GM23338 (cell line): Measurements from ENCODE around the gene ADAMTS7. TPM values are rescaled to one million over a fixed set of nuclear protein-coding genes. Genes with fewer than 3 reads are reported as not detected.

Source experiments
- ATAC-seq: fragments of 200-7000 bp; cut with Tn5 transposase; 3 replicates; pipeline ENCODE4 v1.9.1; 2020
- DNase-seq: peaks from one replicate; pipeline ENCODE4 v3.0.0-alpha.2; 2015; ENCODE audit warnings: low spot score
- H2AFZ ChIP-seq: fragments of 200-600 bp; sonication (generic); 2 replicates; pipeline ENCODE4 v1.8.0; 2016; ENCODE audit warnings: antibody characterized with exemption, mild to moderate bottlenecking, moderate library complexity
- H3F3A ChIP-seq: fragments of 200-600 bp; sonication (generic); replicated peaks from 2 replicates; pipeline ENCODE4 v1.8.0; 2017; ENCODE audit warnings: antibody characterized with exemption, mixed run types, low read depth
- H3K27ac ChIP-seq: fragments of 200-600 bp; sonication (generic); 2 replicates; pipeline ENCODE4 v1.6.1; 2016; ENCODE audit warnings: low read depth
- H3K27me3 ChIP-seq: fragments of 200-600 bp; sonication (generic); 2 replicates; pipeline ENCODE4 v1.8.0; 2016; ENCODE audit warnings: mild to moderate bottlenecking, mixed run types, moderate library complexity; ENCODE audit not compliant: insufficient read depth
- H3K36me3 ChIP-seq: fragments of 200-600 bp; sonication (generic); 2 replicates; pipeline ENCODE4 v1.8.0; 2016; ENCODE audit warnings: mild to moderate bottlenecking; ENCODE audit not compliant: insufficient read depth
- H3K4me1 ChIP-seq: fragments of 200-600 bp; sonication (generic); 2 replicates; pipeline ENCODE4 v1.8.0; 2016; ENCODE audit warnings: mild to moderate bottlenecking, moderate library complexity; ENCODE audit not compliant: insufficient read depth
- H3K4me2 ChIP-seq: fragments of 200-600 bp; sonication (generic); 2 replicates; pipeline ENCODE4 v1.7.1; 2017; ENCODE audit warnings: mixed run types
- H3K4me3 ChIP-seq: fragments of 200-600 bp; sonication (generic); 2 replicates; pipeline ENCODE4 v1.6.1; 2016; ENCODE audit warnings: mixed run types
- H3K79me2 ChIP-seq: fragments of 200-600 bp; sonication (generic); replicated peaks from 2 replicates; pipeline ENCODE4 v1.8.0; 2017; ENCODE audit warnings: mild to moderate bottlenecking; ENCODE audit not compliant: insufficient read depth
- H3K9me2 ChIP-seq: fragments of 200-600 bp; sonication (generic); 2 replicates; pipeline ENCODE4 v1.8.0; 2017; ENCODE audit not compliant: insufficient read depth
- H4K20me1 ChIP-seq: fragments of 200-600 bp; sonication (generic); replicated peaks from 2 replicates; pipeline ENCODE4 v1.8.0; 2017; ENCODE audit warnings: mild to moderate bottlenecking; ENCODE audit not compliant: insufficient read depth
- H3K27ac Mint-ChIP-seq: 2 replicates; pipeline ENCODE4 v1.8.0; 2020; ENCODE audit warnings: inconsistent platforms, mild to moderate bottlenecking, moderate library complexity, mixed read lengths
- H3K27me3 Mint-ChIP-seq: 3 replicates; pipeline ENCODE4 v1.8.0; 2022; ENCODE audit warnings: low read depth, mild to moderate bottlenecking, moderate library complexity, mixed read lengths, inconsistent platforms; ENCODE audit not compliant: insufficient read depth, poor library complexity
- H3K36me3 Mint-ChIP-seq: 3 replicates; pipeline ENCODE4 v1.8.0; 2021; ENCODE audit warnings: low read depth, mild to moderate bottlenecking, inconsistent platforms, moderate library complexity, mixed read lengths
- H3K4me1 Mint-ChIP-seq: 3 replicates; pipeline ENCODE4 v1.8.0; 2020; ENCODE audit warnings: mild to moderate bottlenecking, inconsistent platforms, mixed read lengths
- H3K4me3 Mint-ChIP-seq: 3 replicates; pipeline ENCODE4 v1.8.0; 2021; ENCODE audit warnings: moderate library complexity, mild to moderate bottlenecking, inconsistent platforms, mixed read lengths
- H3K9me3 Mint-ChIP-seq: 3 replicates; pipeline ENCODE4 v1.8.0; 2020; ENCODE audit warnings: moderate library complexity, mild to moderate bottlenecking, inconsistent platforms, mixed read lengths
- CTCF ChIP-seq, 2 experiments: fragments of 200-600 bp in 1 of 2; sonication (generic) in 1 of 2; conservative IDR thresholded peaks; 2 replicates each; pipeline versions ENCODE4 v1.5.1 to v1.6.1; 2016 to 2017; ENCODE audit warnings: antibody characterized with exemption in 2 of 2, low read depth in 2 of 2, mild to moderate bottlenecking in 2 of 2, moderate library complexity in 1 of 2
- ETS1 ChIP-seq: IDR thresholded peaks from 2 replicates; pipeline ENCODE4 v1.6.1; 2016; ENCODE audit warnings: antibody characterized with exemption
- EZH2phosphoT487 ChIP-seq: fragments of 200-600 bp; sonication (generic); IDR thresholded peaks from one replicate; pipeline ENCODE4 v1.8.1; 2018; ENCODE audit warnings: antibody characterized with exemption; ENCODE audit not compliant: unreplicated experiment
- REST ChIP-seq: IDR thresholded peaks from one replicate; pipeline ENCODE4 v1.6.1; 2018; ENCODE audit warnings: antibody characterized with exemption; ENCODE audit not compliant: unreplicated experiment
- ZNF114 ChIP-seq: fragments of 250-450 bp; sonication (Bioruptor Pico); IDR thresholded peaks from 2 replicates; pipeline ENCODE4 v1.5.0; 2020; ENCODE audit warnings: mild to moderate bottlenecking, moderate library complexity
- ZNF331 ChIP-seq: fragments of 250-450 bp; sonication (Bioruptor Pico); IDR thresholded peaks from 2 replicates; pipeline ENCODE4 v1.5.0; 2020; ENCODE audit warnings: low read depth, mild to moderate bottlenecking, moderate library complexity
- polyA plus RNA-seq: library from polyadenylated mRNA; unstranded; fragments of >200 nt; fragmentation: Nextera tagmentation; extraction: Ambion mirVana; gene quantifications from 2 replicates; pipeline ENCODE4 v1.2.1, GENCODE V29; 2016
- total RNA-seq: library from RNA; depleted of rRNA; stranded (reverse); fragments of >200 nt; shearing (Covaris generic); gene quantifications from 2 replicates; pipeline ENCODE4 v1.2.3, GENCODE V29; 2014

ADAMTS7 gene
- total and polyA plus RNA-seq, 2 experiments from 2014 or later = 11.6 to 52.7 TPM

- Mint-ChIP-seq H3K4me1 (no peaks in the 10 kb centered on the region), H3K9me3 (peaks cover 39% of the 10 kb centered on the region), H3K36me3 (peaks cover 14% of the 10 kb centered on the region), H3K4me3 (no peak overlapping the region), H3K27me3 (peaks cover 6% of the 10 kb centered on the region), H3K27ac (no peak overlapping the region)
- Histone ChIP-seq H3K4me1 (no peaks in the 10 kb centered on the region), H2AFZ (no peak overlapping the region), H3K27me3 (no peaks in the 10 kb centered on the region), H3K9me2 (no peaks in the 10 kb centered on the region), H3K79me2 (no peaks in the 10 kb centered on the region), H4K20me1 (no peaks in the 10 kb centered on the region), H3K27ac (no peak overlapping the region), H3K4me2 (no peak overlapping the region), H3K4me3 (no peak overlapping the region), H3F3A (no peaks in the 10 kb centered on the region), H3K36me3 (no peaks in the 10 kb centered on the region)
- DNase-seq = no peak
- TF ChIP-seq ETS1 = no peak
- TF ChIP-seq CTCF (conservative IDR thresholded peaks at IDR 0.05; ENCODE audit: low read depth in 2 of 2) = no peak
- TF ChIP-seq REST = no peak
- TF ChIP-seq ZNF331 = no peak
- no peak for TF ChIP-seq ZNF114
- no peak for ATAC-seq
Measured at GRCh38 chr15:78715930-78716329, 95.3 kb downstream of the ADAMTS7 start.

GRCh38 chr15:78715434-78715833, 95.8 kb downstream of the ADAMTS7 start:
- Mint-ChIP-seq H3K4me1 (no peaks in the 10 kb centered on the region), H3K27me3 (peaks cover 6% of the 10 kb centered on the region), H3K27ac (no peak overlapping the region), H3K36me3 (peaks cover 14% of the 10 kb centered on the region), H3K4me3 (no peak overlapping the region), H3K9me3 (peaks cover 39% of the 10 kb centered on the region)
- Histone ChIP-seq H2AFZ (no peak overlapping the region), H3K27ac (no peak overlapping the region), H3K79me2 (no peaks in the 10 kb centered on the region), H3K36me3 (no peaks in the 10 kb centered on the region), H3K27me3 (no peaks in the 10 kb centered on the region), H3F3A (no peaks in the 10 kb centered on the region), H3K4me1 (no peaks in the 10 kb centered on the region), H3K4me3 (no peak overlapping the region), H4K20me1 (no peaks in the 10 kb centered on the region), H3K4me2 (no peak overlapping the region), H3K9me2 (no peaks in the 10 kb centered on the region)
- no peak for ATAC-seq
- DNase-seq = no peak
- no peak for TF ChIP-seq ETS1
- no peak for TF ChIP-seq EZH2phosphoT487
- no peak for TF ChIP-seq ZNF114
